Calu3 (cell line): Measurements from ENCODE around the gene FUNDC2. TPM values are rescaled to one million over a fixed set of nuclear protein-coding genes. Genes with fewer than 3 reads are reported as not detected.

Experiments
- BruUV-seq: library from RNA; stranded (reverse); fragments of 400-500 nt; replicated peaks from 2 replicates; lab custom pipeline; 2021; lab: Mats Ljungman, UMichigan
- CTCF ChIA-PET: fragments of 300-600 bp; sonication (Branson Sonifier 250); formaldehyde crosslinking; loops from one replicate; lab custom pipeline; 2022; ENCODE audit warnings: antibody characterized with exemption; lab: Charles Lee
- DNase-seq: peaks from one replicate; pipeline ENCODE4 v3.0.0; 2022
- H3K27ac Mint-ChIP-seq: one replicate; pipeline ENCODE4 v1.8.0; 2022; ENCODE audit warnings: mixed read lengths; ENCODE audit not compliant: unreplicated experiment
- H3K27me3 Mint-ChIP-seq: one replicate; pipeline ENCODE4 v1.8.0; 2022; ENCODE audit warnings: mixed read lengths; ENCODE audit not compliant: unreplicated experiment
- H3K36me3 Mint-ChIP-seq: one replicate; pipeline ENCODE4 v1.8.0; 2022; ENCODE audit warnings: mild to moderate bottlenecking, moderate library complexity, mixed read lengths; ENCODE audit not compliant: insufficient read depth, unreplicated experiment
- H3K4me1 Mint-ChIP-seq: one replicate; pipeline ENCODE4 v1.8.0; 2022; ENCODE audit warnings: mild to moderate bottlenecking, low read depth, mixed read lengths; ENCODE audit not compliant: unreplicated experiment
- H3K4me3 Mint-ChIP-seq: one replicate; pipeline ENCODE4 v1.8.0; 2022; ENCODE audit warnings: mild to moderate bottlenecking, low read depth, moderate library complexity, mixed read lengths; ENCODE audit not compliant: unreplicated experiment
- H3K9me3 Mint-ChIP-seq: one replicate; pipeline ENCODE4 v1.8.0; 2022; ENCODE audit warnings: low read depth, mixed read lengths; ENCODE audit not compliant: unreplicated experiment
- intact Hi-C: fragments of 100-400 bp; cut with micrococcal nuclease; formaldehyde crosslinking; loops from one replicate; pipeline ENCODE4 v1.10.0; 2022; ENCODE audit not compliant: unreplicated experiment
- total RNA-seq: library from RNA; stranded (reverse); gene quantifications from 2 replicates; pipeline ENCODE4 v1.2.3, GENCODE V29; 2022
- TF ChIP-seq, protein P1 (sequence below): fragments of 200-600 bp; IDR thresholded peaks from one replicate; pipeline ENCODE4 v1.8.0; 2022; ENCODE audit warnings: antibody characterized with exemption; ENCODE audit not compliant: unreplicated experiment

Gene FUNDC2
- total RNA-seq, 1 experiment from 2014 or later, result 45.4 TPM

DNA sequence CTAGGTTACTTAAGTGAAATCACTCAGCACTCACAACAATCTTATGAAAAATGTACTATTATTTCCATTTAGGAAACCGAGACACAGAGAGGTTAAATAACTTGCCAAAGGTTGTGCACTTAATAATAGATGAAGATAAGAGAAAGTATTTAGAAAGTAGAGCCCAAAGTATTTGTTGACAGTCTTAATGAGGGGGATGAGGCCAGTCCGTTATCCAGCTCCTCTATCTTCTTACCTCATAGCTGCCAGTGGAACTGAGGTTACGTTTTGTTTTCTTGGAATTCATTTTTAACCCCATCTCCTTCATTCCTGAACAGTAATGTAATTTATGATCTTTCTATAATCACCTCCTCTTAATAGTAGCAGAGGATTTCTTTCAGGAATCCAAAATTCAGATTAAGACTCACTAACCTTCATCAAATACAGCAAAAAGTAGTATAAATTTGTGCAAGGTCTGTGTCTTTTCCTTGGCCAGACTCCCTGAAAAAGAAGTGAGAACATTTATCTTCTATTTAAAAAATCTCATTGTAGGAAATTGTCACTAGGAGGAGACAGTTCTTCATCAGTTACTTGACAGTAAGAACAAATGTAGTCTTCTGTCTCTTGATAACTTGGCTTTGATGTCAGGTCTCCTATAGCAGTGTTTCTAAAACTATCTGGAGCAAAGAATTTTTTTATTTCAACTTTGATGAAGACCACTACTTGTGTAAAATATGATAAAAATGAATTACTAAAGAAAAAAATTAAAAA lies 39.6 kb upstream of the FUNDC2 start:
- BruUV-seq, result no TSS peak
- Mint-ChIP-seq H3K27ac (no peak overlapping the region), H3K4me1 (no peaks in the 10 kb centered on the region), H3K9me3 (no peaks in the 10 kb centered on the region), H3K4me3 (no peak overlapping the region), H3K36me3 (no peaks in the 10 kb centered on the region), H3K27me3 (no peaks in the 10 kb centered on the region)
- TF ChIP-seq, protein P1, sequence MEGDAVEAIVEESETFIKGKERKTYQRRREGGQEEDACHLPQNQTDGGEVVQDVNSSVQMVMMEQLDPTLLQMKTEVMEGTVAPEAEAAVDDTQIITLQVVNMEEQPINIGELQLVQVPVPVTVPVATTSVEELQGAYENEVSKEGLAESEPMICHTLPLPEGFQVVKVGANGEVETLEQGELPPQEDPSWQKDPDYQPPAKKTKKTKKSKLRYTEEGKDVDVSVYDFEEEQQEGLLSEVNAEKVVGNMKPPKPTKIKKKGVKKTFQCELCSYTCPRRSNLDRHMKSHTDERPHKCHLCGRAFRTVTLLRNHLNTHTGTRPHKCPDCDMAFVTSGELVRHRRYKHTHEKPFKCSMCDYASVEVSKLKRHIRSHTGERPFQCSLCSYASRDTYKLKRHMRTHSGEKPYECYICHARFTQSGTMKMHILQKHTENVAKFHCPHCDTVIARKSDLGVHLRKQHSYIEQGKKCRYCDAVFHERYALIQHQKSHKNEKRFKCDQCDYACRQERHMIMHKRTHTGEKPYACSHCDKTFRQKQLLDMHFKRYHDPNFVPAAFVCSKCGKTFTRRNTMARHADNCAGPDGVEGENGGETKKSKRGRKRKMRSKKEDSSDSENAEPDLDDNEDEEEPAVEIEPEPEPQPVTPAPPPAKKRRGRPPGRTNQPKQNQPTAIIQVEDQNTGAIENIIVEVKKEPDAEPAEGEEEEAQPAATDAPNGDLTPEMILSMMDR, result no peak
- CTCF ChIA-PET, result no interaction called here
- no peak for DNase-seq
- intact Hi-C loops, result no loop called here

DNA sequence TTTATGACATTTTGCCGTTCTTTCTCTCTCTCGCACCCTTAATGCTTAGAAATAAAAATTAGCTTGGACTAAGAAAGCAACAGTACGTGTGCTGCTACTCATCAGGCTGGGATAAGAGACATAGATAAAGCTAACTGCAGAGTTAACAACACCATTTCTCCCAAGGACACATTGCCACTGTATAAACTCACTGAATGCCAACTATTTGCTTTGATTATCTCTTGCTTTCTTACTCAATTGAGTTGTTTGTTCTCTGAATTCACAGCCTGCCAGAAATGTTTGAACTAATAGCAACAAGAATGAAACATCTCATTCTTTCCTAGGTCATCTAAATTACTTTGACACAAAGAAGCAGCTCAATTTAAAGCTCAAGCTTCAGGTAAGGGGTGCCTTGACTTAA lies 38.7 kb upstream of the FUNDC2 start:
- CTCF ChIA-PET, result no interaction called here
- H3K27me3 Mint-ChIP-seq, result no peaks in the 10 kb centered on the region
- H3K4me3 Mint-ChIP-seq, result no peak overlapping the region
- H3K27ac Mint-ChIP-seq, result no peak overlapping the region
- TF ChIP-seq, protein P1, result no peak
- H3K4me1 Mint-ChIP-seq, result no peaks in the 10 kb centered on the region
- no peaks in the 10 kb centered on the region for H3K36me3 Mint-ChIP-seq
- intact Hi-C loops, result no loop called here
- no peak for DNase-seq
- no TSS peak for BruUV-seq
- H3K9me3 Mint-ChIP-seq, result no peaks in the 10 kb centered on the region

DNA sequence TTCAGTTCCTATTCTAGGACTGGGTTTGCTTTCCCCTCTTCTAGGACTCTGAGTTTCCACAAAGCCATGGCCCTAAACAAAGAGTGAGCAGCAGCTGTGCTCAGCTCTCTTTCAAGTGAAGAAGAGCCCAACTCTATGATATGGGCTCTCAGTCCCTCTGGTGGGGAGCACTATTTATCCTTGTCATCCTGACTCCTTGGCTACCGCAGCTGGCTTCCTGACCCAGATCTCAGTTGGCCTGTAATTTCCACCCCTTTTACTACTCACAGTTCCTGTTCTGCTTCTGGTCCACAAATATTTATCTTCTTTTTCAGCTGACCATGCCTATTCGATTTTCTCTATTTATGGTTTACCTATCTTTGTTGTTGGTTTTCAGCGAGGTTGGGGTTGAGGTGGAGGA lies 37.9 kb upstream of the FUNDC2 start:
- H3K27ac Mint-ChIP-seq, result no peak overlapping the region
- H3K4me3 Mint-ChIP-seq, result no peak overlapping the region
- CTCF ChIA-PET, result no interaction called here
- no peak for DNase-seq
- no peaks in the 10 kb centered on the region for H3K36me3 Mint-ChIP-seq
- TF ChIP-seq, protein P1, result no peak
- intact Hi-C loops, result no loop called here
- BruUV-seq, result no TSS peak
- no peaks in the 10 kb centered on the region for H3K4me1 Mint-ChIP-seq
- H3K9me3 Mint-ChIP-seq, result no peaks in the 10 kb centered on the region
- no peaks in the 10 kb centered on the region for H3K27me3 Mint-ChIP-seq

DNA sequence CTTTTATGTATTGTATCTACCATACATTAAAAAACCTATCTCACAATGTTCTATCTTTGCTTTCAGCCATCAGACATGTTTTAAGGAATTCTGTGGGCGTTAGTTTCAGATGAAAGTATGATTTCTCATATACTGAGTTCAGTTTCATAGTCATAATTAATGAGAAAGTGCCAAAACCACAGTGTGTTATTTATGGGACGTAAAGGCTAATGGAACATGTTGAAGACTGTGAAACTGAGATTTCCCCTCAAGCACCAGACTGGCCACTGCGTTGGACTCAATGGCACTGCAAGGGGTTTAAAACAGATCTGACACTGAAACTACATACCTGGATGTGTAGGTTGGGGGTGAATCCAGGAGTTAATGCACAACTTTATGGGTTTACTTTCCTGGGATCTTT lies 36.1 kb upstream of the FUNDC2 start:
- no peaks in the 10 kb centered on the region for H3K9me3 Mint-ChIP-seq
- no peaks in the 10 kb centered on the region for H3K27me3 Mint-ChIP-seq
- no peaks in the 10 kb centered on the region for H3K4me1 Mint-ChIP-seq
- CTCF ChIA-PET, result no interaction called here
- H3K27ac Mint-ChIP-seq, result no peak overlapping the region
- no TSS peak for BruUV-seq
- TF ChIP-seq, protein P1, result no peak
- DNase-seq, result no peak
- no peaks in the 10 kb centered on the region for H3K36me3 Mint-ChIP-seq
- H3K4me3 Mint-ChIP-seq, result no peak overlapping the region
- intact Hi-C loops, result no loop called here
